GM23248 (cell line): ENCODE data around the gene CRTC2. TPM values are rescaled to one million over a fixed set of nuclear protein-coding genes. Genes with fewer than 3 reads are reported as not detected.

Experiments used
- DNase-seq: peaks from one replicate; pipeline ENCODE4 v3.0.0-alpha.2; 2015
- H2AFZ ChIP-seq: fragments of 200-600 bp; sonication (generic); 2 replicates; pipeline ENCODE4 v1.6.1; 2016; ENCODE audit warnings: antibody characterized with exemption
- H3F3A ChIP-seq: fragments of 200-600 bp; sonication (generic); 2 replicates; pipeline ENCODE4 v1.6.1; 2016; ENCODE audit warnings: mild to moderate bottlenecking, antibody characterized with exemption, mixed run types; ENCODE audit not compliant: insufficient read depth
- H3K27ac ChIP-seq: fragments of 200-600 bp; sonication (generic); 2 replicates; pipeline ENCODE4 v1.5.1; 2016; ENCODE audit warnings: mild to moderate bottlenecking
- H3K27me3 ChIP-seq: fragments of 200-600 bp; sonication (generic); replicated peaks from 2 replicates; pipeline ENCODE4 v1.6.1; 2016; ENCODE audit warnings: mild to moderate bottlenecking; ENCODE audit not compliant: insufficient read depth
- H3K36me3 ChIP-seq: fragments of 200-600 bp; sonication (generic); 2 replicates; pipeline ENCODE4 v1.6.1; 2016; ENCODE audit warnings: low read depth, mild to moderate bottlenecking
- H3K4me1 ChIP-seq: fragments of 200-600 bp; sonication (generic); 2 replicates; pipeline ENCODE4 v1.6.1; 2016; ENCODE audit warnings: mild to moderate bottlenecking; ENCODE audit not compliant: insufficient read depth
- H3K4me2 ChIP-seq: fragments of 200-600 bp; sonication (generic); one replicate; pipeline ENCODE4 v1.6.1; 2016; ENCODE audit warnings: mild to moderate bottlenecking; ENCODE audit not compliant: unreplicated experiment
- H3K4me3 ChIP-seq: fragments of 200-600 bp; sonication (generic); 2 replicates; pipeline ENCODE4 v1.5.1; 2016; ENCODE audit warnings: mild to moderate bottlenecking
- H3K79me2 ChIP-seq: fragments of 200-600 bp; sonication (generic); 2 replicates; pipeline ENCODE4 v1.6.1; 2016; ENCODE audit warnings: mild to moderate bottlenecking; ENCODE audit not compliant: insufficient read depth
- H3K9ac ChIP-seq: fragments of 200-600 bp; sonication (generic); 2 replicates; pipeline ENCODE4 v1.6.1; 2016; ENCODE audit warnings: mild to moderate bottlenecking
- H3K9me2 ChIP-seq: fragments of 200-600 bp; sonication (generic); 2 replicates; pipeline ENCODE4 v1.6.1; 2016; ENCODE audit warnings: mixed run types, mild to moderate bottlenecking, moderate library complexity; ENCODE audit not compliant: insufficient read depth
- H3K9me3 ChIP-seq: fragments of 200-600 bp; sonication (generic); one replicate; pipeline ENCODE4 v1.6.1; 2017; ENCODE audit warnings: low read depth
- H4K20me1 ChIP-seq: fragments of 200-600 bp; sonication (generic); 2 replicates; pipeline ENCODE4 v1.6.0; 2016; ENCODE audit not compliant: insufficient read depth
- EZH2 ChIP-seq: fragments of 200-600 bp; sonication (generic); IDR thresholded peaks from 2 replicates; pipeline ENCODE4 v1.6.1; 2018; ENCODE audit warnings: antibody characterized with exemption, mild to moderate bottlenecking; ENCODE audit not compliant: insufficient read depth, poor library complexity, severe bottlenecking
- EZH2phosphoT487 ChIP-seq: fragments of 200-600 bp; sonication (generic); IDR thresholded peaks from 2 replicates; pipeline ENCODE4 v1.6.1; 2018; ENCODE audit warnings: antibody characterized with exemption, moderate library complexity, mild to moderate bottlenecking, low read depth; ENCODE audit not compliant: insufficient read depth
- WGBS, 2 experiments: methylation state at CpG; one replicate each; pipeline ENCODE4 v1.1.6; 2015 to 2017; ENCODE audit warnings: low lambda C conversion rate in 2 of 2, low coverage in 1 of 2; ENCODE audit errors: missing lambda C conversion rate in 2 of 2; 5-methylcytosine and 5-hydroxymethylcytosine counted together
- in situ Hi-C: fragments of 300-500 bp; cut with MboI; formaldehyde crosslinking; loops from 2 replicates; pipeline ENCODE4 v1.15.0; 2020
- polyA plus RNA-seq: library from polyadenylated mRNA; unstranded; fragments of >200 nt; fragmentation: Nextera tagmentation; extraction: Ambion mirVana; gene quantifications from 2 replicates; pipeline ENCODE4 v1.2.1, GENCODE V29; 2016
- total RNA-seq: library from RNA; depleted of rRNA; stranded (reverse); fragments of >200 nt; shearing (Covaris generic); gene quantifications from 2 replicates; pipeline ENCODE4 v1.2.3, GENCODE V29; 2014

CRTC2 gene
- total and polyA plus RNA-seq, 2 experiments from 2014 or later: 7.5 to 21.0 TPM

DNA sequence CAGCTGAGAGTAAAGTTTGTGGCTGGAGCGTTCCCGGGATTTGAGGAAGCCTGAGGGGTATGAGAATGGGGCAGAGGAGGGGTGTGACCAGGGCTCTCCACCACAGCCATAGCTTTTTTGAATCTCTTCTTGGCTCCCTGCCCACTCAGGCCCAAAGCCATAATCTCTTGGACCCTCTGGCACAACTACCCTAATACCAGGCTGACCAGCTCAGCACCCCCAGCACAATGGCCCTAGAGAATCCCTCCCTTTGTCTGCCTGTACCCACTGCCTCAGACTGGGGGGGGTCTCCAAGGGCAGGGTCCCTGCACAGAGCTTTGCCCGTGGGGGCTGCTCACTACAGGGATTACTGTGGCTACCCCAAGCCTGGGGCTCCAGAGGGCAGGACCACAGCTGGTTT, 19.4 kb downstream of the CRTC2 start:
- Histone ChIP-seq H3K4me1 (no peaks in the 10 kb centered on the region), H3K79me2 (peaks cover 4% of the 10 kb centered on the region), H3K9me3 (no peaks in the 10 kb centered on the region), H3K27ac (no peak overlapping the region), H4K20me1 (no peaks in the 10 kb centered on the region), H3K27me3 (no peaks in the 10 kb centered on the region), H3K4me2 (no peak overlapping the region), H3K4me3 (no peak overlapping the region), H3K9me2 (no peaks in the 10 kb centered on the region), H3K36me3 (no peaks in the 10 kb centered on the region; the same call in 1 of the 2 replicates), H2AFZ (no peak overlapping the region), H3K9ac (no peak overlapping the region), H3F3A (no peaks in the 10 kb centered on the region)
- TF ChIP-seq EZH2 (no peak), EZH2phosphoT487 (no peak)
- no peak for DNase-seq
- 95 to 100% methylated on average over 3 of the region's 3 CpGs for WGBS, 2 experiments
- in situ Hi-C loops: no loop called here

DNA sequence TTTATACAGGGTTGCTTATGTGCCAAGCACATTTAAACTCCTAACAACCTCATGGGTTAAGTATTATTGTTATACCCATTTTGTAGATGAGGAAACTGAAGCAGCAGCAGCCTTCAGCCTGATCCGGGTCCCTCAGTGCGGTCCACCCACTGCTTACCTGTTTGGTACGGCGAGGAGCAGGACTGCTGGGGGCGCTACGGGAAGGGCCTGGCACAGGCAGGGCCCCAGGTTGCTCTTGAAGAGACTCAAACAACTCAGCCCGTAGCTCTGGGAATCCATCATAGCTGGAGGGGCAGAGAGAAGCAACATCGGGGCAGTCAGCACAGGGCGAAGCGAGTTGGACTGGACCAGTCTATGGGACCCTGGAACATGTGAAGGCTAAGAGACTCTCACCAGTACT, 21.1 kb downstream of the CRTC2 start:
- Histone ChIP-seq H3K9ac (no peak overlapping the region), H3K4me2 (no peak overlapping the region), H3F3A (no peaks in the 10 kb centered on the region), H3K9me2 (no peaks in the 10 kb centered on the region), H3K36me3 (no peaks in the 10 kb centered on the region; the same call in 1 of the 2 replicates), H2AFZ (no peak overlapping the region), H3K27ac (no peak overlapping the region), H3K27me3 (no peaks in the 10 kb centered on the region), H3K4me3 (no peak overlapping the region), H3K9me3 (no peaks in the 10 kb centered on the region), H3K4me1 (no peaks in the 10 kb centered on the region), H3K79me2 (no peaks in the 10 kb centered on the region), H4K20me1 (no peaks in the 10 kb centered on the region)
- in situ Hi-C loops: no loop called here
- TF ChIP-seq EZH2phosphoT487 (no peak), EZH2 (no peak)
- DNase-seq: no peak
- WGBS, 2 experiments: 93% methylated on average over 10 of the region's 10 CpGs

DNA sequence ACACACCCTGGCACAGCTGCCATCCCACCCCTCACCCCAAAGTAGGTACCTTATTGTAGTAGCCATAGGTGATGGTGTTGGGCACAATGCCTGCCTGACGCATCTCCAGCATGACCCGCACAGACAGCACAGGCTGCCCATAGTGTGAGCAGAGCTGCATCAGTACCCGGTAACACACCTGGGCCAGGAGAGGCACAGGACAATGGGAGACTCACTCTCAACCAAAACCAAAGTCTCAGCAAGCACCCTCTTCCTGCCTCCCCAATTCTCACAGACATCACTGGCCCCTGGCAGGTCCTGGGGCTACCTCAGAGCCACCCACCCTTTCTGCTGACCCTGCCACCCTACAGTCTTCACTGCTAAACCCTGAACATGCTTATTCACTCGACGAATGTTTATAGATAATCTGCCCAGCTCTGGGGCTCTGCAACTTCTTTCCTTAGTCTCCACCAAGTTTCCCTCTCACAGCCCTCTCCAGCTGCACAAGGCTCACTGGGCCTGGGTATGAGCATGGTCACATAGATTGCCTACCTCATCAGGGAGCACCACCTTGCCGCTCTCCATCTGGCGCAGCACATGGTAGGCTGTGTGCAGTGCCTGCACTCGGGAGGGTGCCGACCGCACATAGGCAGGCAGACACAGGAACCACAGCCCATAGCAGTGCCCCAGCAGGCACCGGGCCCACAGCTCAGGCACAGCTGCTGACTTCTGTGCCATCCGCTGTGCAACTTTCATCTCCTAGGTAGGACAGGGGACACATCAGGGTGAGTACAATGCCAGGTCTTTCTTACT, 22.2 kb downstream of the CRTC2 start:
- Histone ChIP-seq H3K4me3 (no peak overlapping the region), H3K9me3 (no peaks in the 10 kb centered on the region), H3K27me3 (no peaks in the 10 kb centered on the region), H3F3A (no peaks in the 10 kb centered on the region), H4K20me1 (no peaks in the 10 kb centered on the region), H3K4me1 (no peaks in the 10 kb centered on the region), H3K27ac (no peak overlapping the region), H2AFZ (no peak overlapping the region), H3K9ac (no peak overlapping the region), H3K36me3 (no peaks in the 10 kb centered on the region; the same call in 1 of the 2 replicates), H3K9me2 (no peaks in the 10 kb centered on the region), H3K4me2 (no peak overlapping the region), H3K79me2 (no peaks in the 10 kb centered on the region)
- in situ Hi-C loops: no loop called here
- TF ChIP-seq EZH2 (no peak), EZH2phosphoT487 (no peak)
- DNase-seq: no peak
- 94 to 98% methylated on average over 11 to 12 of the region's 12 CpGs for WGBS, 2 experiments

DNA sequence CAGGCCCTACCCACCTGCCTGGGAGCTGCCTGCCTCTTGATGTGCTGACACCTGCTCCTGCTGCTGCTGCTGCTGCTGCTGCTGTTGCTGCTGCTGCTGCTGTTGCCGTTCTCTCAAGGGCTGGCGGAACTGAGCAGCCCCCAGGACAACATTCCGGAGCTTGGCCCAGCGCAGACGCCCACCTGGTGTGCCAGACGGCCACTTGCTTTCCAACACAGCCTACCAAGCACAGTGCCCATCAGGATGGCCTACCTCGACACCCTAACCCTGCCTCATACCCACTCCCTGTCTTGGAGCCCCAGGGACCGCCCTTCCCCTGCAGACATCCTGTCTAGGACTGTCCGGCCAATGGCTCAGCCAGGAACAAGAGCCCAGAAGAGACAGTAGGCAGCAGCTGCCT, 23.7 kb downstream of the CRTC2 start:
- no peaks in the 10 kb centered on the region for H3K9me2 ChIP-seq
- no peak overlapping the region for H3K27ac ChIP-seq
- H3K27me3 ChIP-seq: no peaks in the 10 kb centered on the region
- H2AFZ ChIP-seq: no peak overlapping the region
- H3K9ac ChIP-seq: no peak overlapping the region
- H3K4me1 ChIP-seq: no peaks in the 10 kb centered on the region
- no peak for DNase-seq
- in situ Hi-C loops: no loop called here
- no peaks in the 10 kb centered on the region for H4K20me1 ChIP-seq
- H3K9me3 ChIP-seq: no peaks in the 10 kb centered on the region
- H3F3A ChIP-seq: 0 out of 2 replicates have a peak, but pooled peaks cover 7% of the 10 kb centered on the region
- no peaks in the 10 kb centered on the region; the same call in 1 of the 2 replicates for H3K36me3 ChIP-seq
- TF ChIP-seq EZH2 (no peak), EZH2phosphoT487 (no peak)
- H3K4me3 ChIP-seq: no peak overlapping the region
- H3K4me2 ChIP-seq: no peak overlapping the region
- no peaks in the 10 kb centered on the region for H3K79me2 ChIP-seq
- WGBS, 2 experiments: 94 to 98% methylated on average over 9 of the region's 9 CpGs
